ENCODE data around the gene DTX2.
"Not testable (repeated sequence)": the region's sequence is repeated elsewhere in the genome, so short reads cannot be mapped to it uniquely, and the experiment has no call there.

DTX2 gene

GRCh38 chr7:76495717-76496116, 34.2 kb downstream of the DTX2 start:
- not testable (repeated sequence) for DNase-seq

GRCh38 chr7:76497918-76498582, 36.5 kb downstream of the DTX2 start:
- DNase-seq = not testable (repeated sequence)

- not testable (repeated sequence) for DNase-seq
Observed at GRCh38 chr7:76498583-76499200, 37.2 kb downstream of the DTX2 start.

GRCh38 chr7:76499201-76499923, 37.9 kb downstream of the DTX2 start:
- DNase-seq = not testable (repeated sequence)

GRCh38 chr7:76499924-76500241, 38.4 kb downstream of the DTX2 start:
- DNase-seq = not testable (repeated sequence)

GRCh38 chr7:76502224-76502623, 40.7 kb downstream of the DTX2 start:
- not testable (repeated sequence) for DNase-seq

GRCh38 chr7:76502836-76503235, 41.3 kb downstream of the DTX2 start:
- not testable (repeated sequence) for DNase-seq

GRCh38 chr7:76503244-76503643, 41.7 kb downstream of the DTX2 start:
- not testable (repeated sequence) for DNase-seq

- DNase-seq = not testable (repeated sequence)
Observed at GRCh38 chr7:76504351-76505167, 43.0 kb downstream of the DTX2 start.

- DNase-seq = no peak
Observed at GRCh38 chr7:76505168-76506080, 43.9 kb downstream of the DTX2 start.

- no peak for DNase-seq
Observed at GRCh38 chr7:76506081-76506440, 44.6 kb downstream of the DTX2 start.

- DNase-seq = not testable (repeated sequence)
Observed at GRCh38 chr7:76506643-76507042, 45.1 kb downstream of the DTX2 start.

GRCh38 chr7:76507723-76508406, 46.4 kb downstream of the DTX2 start:
- no peak for DNase-seq

- no peak for DNase-seq
Observed at GRCh38 chr7:76509931-76510877, 48.7 kb downstream of the DTX2 start, which contains the start of gene UPK3B. UPK3B (plus strand) TSS chr7:76510552; CDS start chr7:76510653, 101 bp downstream.

GRCh38 chr7:76511200-76511910, 49.8 kb downstream of the DTX2 start:
- not testable (repeated sequence) for DNase-seq

GRCh38 chr7:76511911-76512885, 50.7 kb downstream of the DTX2 start:
- DNase-seq = not testable (repeated sequence)

GRCh38 chr7:76512941-76513816, 51.7 kb downstream of the DTX2 start:
- no peak for DNase-seq

All from NK-92 treated with Interleukin-12 subunit alpha and Interleukin-12 subunit beta, amount 100 ng/mL, for 24 hours (cell line).